Esophagus muscularis mucosa (tissue), 4 donors: ENCODE data around the gene POU2F2. TPM values are rescaled to one million over a fixed set of nuclear protein-coding genes. Genes with fewer than 3 reads are reported as not detected.

Experiments
- DNase-seq: peaks from one replicate; pipeline ENCODE4 v3.0.0-alpha.2; 2017; ENCODE audit errors: extremely low spot score
- H3K27ac ChIP-seq, 4 donors: fragments of 200-600 bp; sonication (generic); replicated peaks in 1 of 4; 1 replicate in 3 of 4; 2 replicates in 1 of 4; pipeline ENCODE4 v1.5.1; 2016 to 2019; ENCODE audit warnings: mild to moderate bottlenecking in 1 of 4
- H3K27me3 ChIP-seq, 4 donors: fragments of 200-600 bp; sonication (generic); one replicate each; pipeline versions ENCODE4 v1.5.1 to v1.6.0; 2016 to 2019
- H3K36me3 ChIP-seq, 4 donors: fragments of 200-600 bp; sonication (generic); one replicate each; pipeline ENCODE4 v1.5.1; 2016 to 2019
- H3K4me1 ChIP-seq, 4 donors: fragments of 200-600 bp; sonication (generic); one replicate each; pipeline ENCODE4 v1.5.1; 2016 to 2019
- H3K4me3 ChIP-seq, 4 donors: fragments of 200-600 bp; sonication (generic); 1 replicate in 2 of 4; 2 replicates in 2 of 4; pipeline ENCODE4 v1.5.1; 2016 to 2019; ENCODE audit warnings: mild to moderate bottlenecking in 4 of 4, moderate library complexity in 1 of 4
- H3K9me3 ChIP-seq, 4 donors: fragments of 200-600 bp; sonication (generic); 1 replicate in 3 of 4; 2 replicates in 1 of 4; pipeline ENCODE4 v1.5.1; 2016 to 2019
- EP300 ChIP-seq: sonication (generic); formaldehyde crosslinking; IDR thresholded peaks from one replicate; pipeline ENCODE4 v1.6.1; 2017; ENCODE audit warnings: antibody characterized with exemption
- POLR2A ChIP-seq: fragments of 450-650 bp; IDR thresholded peaks from one replicate; pipeline ENCODE4 v1.6.1; 2017; ENCODE audit warnings: antibody characterized with exemption, moderate library complexity, mild to moderate bottlenecking, low read depth
- POLR2AphosphoS5 ChIP-seq, 2 donors: sonication (generic); formaldehyde crosslinking; IDR thresholded peaks; one replicate each; pipeline ENCODE4 v1.6.1; 2017; ENCODE audit warnings: antibody characterized with exemption in 2 of 2
- WGBS: methylation state at CpG from one replicate; pipeline ENCODE4 v1.1.5; 2018; 5-methylcytosine and 5-hydroxymethylcytosine counted together
- intact Hi-C: fragments of 100-400 bp; cut with DNase I; formaldehyde crosslinking; loops from one replicate; pipeline ENCODE4 v1.15.1; 2023
- total RNA-seq, 4 donors: library from RNA; depleted of rRNA; stranded (reverse); fragments of >200 nt; gene quantifications; one replicate each; pipeline versions ENCODE4 v1.1.0 to v1.2.1, GENCODE V29; 2016
- TF ChIP-seq, protein P1 (sequence below), 3 experiments: fragments of 200-600 bp in 2 of 3; fragments of 450-650 bp in 1 of 3; sonication (generic) in 2 of 3; IDR thresholded peaks; one replicate each; pipeline ENCODE4 v1.5.1; 2017 to 2019; ENCODE audit warnings: antibody characterized with exemption in 3 of 3, mild to moderate bottlenecking in 2 of 3, moderate library complexity in 1 of 3

Gene POU2F2
- total RNA-seq, 4 donors from 2014 or later: 0.52 to 2.5 (median 1.5) TPM

DNA sequence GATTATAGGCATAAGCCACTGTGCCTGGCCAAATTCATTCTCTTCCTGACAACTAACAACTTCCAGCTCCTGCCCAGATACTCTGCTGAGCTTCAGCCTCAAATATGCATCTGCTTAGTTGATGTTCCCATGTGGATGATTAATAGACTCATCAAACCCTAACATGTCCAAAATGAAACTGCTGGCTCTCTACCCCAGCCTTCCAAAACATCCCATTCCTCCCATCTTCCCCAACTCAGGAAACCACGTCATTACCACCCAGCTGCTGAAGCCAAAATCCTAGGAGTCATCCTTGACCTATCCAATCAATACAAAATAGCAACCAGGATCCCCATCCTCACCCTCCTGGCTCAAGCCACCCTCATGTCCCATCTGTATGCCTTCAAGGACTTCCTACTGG lies 20.9 kb downstream of the POU2F2 start:
- Histone ChIP-seq H3K4me1 (peaks cover 10 to 20% (median 12%) of the 10 kb centered on the region in 4 donors), H3K36me3 (no peaks in the 10 kb centered on the region), H3K9me3 (no peaks in the 10 kb centered on the region), H3K4me3 (no peak overlapping the region), H3K27me3 (peaks cover 0 to 29% (median 3%) of the 10 kb centered on the region in 4 donors), H3K27ac (no peak overlapping the region)
- intact Hi-C loops: no loop called here
- 54% methylated on average over 1 of the region's 1 CpG for WGBS
- DNase-seq: no peak
- no peak for TF ChIP-seq POLR2A

DNA sequence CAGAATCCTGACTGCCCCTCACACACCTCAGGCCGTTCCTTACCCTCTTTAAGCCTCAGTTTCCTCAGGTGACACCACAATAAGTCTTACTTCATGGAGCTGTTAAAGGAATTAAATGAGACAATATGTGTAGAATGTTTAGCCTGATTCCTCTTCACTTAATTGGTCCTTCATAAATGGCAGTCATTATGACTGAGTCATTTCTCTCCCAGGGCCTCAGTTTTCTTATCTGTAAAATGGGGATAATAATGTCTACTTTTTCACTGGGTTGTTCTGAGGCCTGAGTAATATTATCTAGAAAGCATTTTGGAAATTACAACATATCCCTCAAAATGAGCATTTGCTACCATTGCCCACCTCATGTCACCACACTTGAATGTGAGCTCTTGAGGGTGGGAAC lies 21.6 kb downstream of the POU2F2 start:
- intact Hi-C loops: no loop called here
- DNase-seq: no peak
- no peaks in the 10 kb centered on the region for H3K9me3 ChIP-seq
- TF ChIP-seq POLR2A (no peak), EP300 (no peak), POLR2AphosphoS5 (IDR thresholded peaks at IDR 0.05) (no peak)
- TF ChIP-seq, protein P1, sequence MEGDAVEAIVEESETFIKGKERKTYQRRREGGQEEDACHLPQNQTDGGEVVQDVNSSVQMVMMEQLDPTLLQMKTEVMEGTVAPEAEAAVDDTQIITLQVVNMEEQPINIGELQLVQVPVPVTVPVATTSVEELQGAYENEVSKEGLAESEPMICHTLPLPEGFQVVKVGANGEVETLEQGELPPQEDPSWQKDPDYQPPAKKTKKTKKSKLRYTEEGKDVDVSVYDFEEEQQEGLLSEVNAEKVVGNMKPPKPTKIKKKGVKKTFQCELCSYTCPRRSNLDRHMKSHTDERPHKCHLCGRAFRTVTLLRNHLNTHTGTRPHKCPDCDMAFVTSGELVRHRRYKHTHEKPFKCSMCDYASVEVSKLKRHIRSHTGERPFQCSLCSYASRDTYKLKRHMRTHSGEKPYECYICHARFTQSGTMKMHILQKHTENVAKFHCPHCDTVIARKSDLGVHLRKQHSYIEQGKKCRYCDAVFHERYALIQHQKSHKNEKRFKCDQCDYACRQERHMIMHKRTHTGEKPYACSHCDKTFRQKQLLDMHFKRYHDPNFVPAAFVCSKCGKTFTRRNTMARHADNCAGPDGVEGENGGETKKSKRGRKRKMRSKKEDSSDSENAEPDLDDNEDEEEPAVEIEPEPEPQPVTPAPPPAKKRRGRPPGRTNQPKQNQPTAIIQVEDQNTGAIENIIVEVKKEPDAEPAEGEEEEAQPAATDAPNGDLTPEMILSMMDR (IDR thresholded peaks at IDR 0.05): no peak
- no peak overlapping the region for H3K27ac ChIP-seq
- 75% methylated on average over 1 of the region's 1 CpG for WGBS
- H3K36me3 ChIP-seq: no peaks in the 10 kb centered on the region
- H3K4me1 ChIP-seq: peaks cover 10 to 20% (median 12%) of the 10 kb centered on the region in 4 donors
- no peak overlapping the region for H3K4me3 ChIP-seq
- H3K27me3 ChIP-seq: peaks cover 0 to 33% (median 3%) of the 10 kb centered on the region in 4 donors

DNA sequence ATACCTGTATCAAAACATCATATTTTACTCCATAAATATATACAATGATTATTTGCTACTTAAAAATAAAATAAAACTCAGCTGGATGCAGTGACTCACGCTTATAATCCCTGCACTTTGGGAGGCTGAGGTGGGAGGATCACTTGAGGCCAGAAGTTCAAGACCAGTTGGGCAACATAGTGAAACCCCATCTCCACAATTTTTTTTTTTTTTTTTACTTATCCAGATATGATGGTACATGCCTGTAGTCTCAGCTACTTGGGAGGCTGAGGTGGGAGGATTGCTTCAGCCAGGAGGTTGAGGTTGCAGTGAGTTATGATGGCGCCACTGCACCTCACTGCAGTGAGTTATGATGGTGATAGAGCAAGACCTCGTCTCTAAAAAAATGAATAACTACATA lies 22.4 kb downstream of the POU2F2 start:
- 89% methylated on average over 3 of the region's 3 CpGs for WGBS
- no peak overlapping the region for H3K27ac ChIP-seq
- peaks cover 10 to 20% (median 12%) of the 10 kb centered on the region in 4 donors for H3K4me1 ChIP-seq
- H3K4me3 ChIP-seq: no peak overlapping the region
- H3K9me3 ChIP-seq: no peaks in the 10 kb centered on the region
- TF ChIP-seq, protein P1 (IDR thresholded peaks at IDR 0.05): no peak
- TF ChIP-seq POLR2A (no peak), EP300 (no peak), POLR2AphosphoS5 (IDR thresholded peaks at IDR 0.05) (no peak)
- peaks cover 0 to 35% (median 3%) of the 10 kb centered on the region in 4 donors for H3K27me3 ChIP-seq
- DNase-seq: no peak
- intact Hi-C loops: no loop called here
- no peaks in the 10 kb centered on the region for H3K36me3 ChIP-seq

DNA sequence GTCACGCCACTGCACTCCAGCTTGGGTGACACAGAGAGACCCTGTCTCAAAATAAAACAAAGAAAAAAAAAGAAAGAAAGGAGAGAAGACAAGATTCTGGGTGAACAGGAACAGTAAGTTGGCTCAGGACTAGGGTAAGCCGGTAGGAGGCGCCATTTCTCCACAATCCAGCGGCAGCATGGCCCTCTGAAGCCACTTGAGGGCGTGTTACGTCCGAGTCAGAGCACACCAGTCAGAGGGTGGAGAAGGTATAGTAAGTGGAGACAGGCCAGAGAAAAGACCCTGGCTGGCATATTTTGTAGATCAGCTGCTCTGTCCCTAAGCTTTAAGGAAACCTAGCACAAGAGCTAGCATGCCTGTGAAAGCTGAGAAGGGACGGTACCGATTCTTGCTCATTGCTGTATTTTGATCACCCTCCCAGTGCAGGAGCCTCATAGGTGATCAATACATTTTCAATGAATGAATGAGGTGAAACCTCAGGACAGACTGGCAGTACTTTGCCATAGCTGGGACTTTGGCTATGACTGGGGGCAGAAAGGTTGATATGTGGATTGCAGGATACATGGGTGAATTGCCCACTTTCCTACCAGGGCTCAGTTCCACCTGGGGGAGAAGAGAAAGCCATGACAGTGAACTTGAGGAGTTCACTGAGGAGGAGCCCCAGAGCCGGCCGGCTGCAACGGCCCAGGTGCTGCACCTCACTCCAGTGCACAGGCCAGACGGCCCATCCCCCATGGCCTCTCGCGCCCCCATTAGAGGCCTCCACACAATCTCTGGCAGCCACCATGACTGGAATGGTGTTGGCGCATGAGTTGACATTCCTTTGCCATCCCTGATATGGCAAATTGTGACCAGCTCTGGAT lies 23.5 kb downstream of the POU2F2 start:
- DNase-seq: no peak
- 30% methylated on average over 16 of the region's 16 CpGs for WGBS
- intact Hi-C loops: no loop called here

DNA sequence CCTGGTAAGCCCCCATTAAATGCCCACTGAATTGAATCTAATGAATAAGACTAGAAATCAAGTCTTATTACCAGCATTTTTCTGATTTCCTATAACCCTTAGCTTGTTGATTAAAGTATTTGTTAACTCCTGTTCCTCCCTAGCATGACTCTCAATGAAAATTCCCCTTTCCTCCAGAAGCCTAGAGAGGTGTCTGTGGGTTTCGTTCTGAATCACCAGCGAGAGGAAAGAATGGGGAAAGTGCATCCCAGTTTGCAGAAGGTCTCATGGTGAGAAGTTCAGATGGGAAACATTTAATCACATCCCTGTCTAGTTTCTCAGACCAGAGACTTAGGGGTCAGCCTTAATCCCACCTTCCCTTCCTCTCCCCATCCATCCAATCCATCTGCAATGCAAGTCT lies 26.9 kb downstream of the POU2F2 start:
- 69% methylated on average over 2 of the region's 2 CpGs for WGBS
- Histone ChIP-seq H3K4me3 (no peak overlapping the region), H3K9me3 (no peaks in the 10 kb centered on the region), H3K4me1 (peaks cover 0 to 6% (median 3%) of the 10 kb centered on the region in 4 donors), H3K27me3 (peaks cover 0 to 39% (median 3%) of the 10 kb centered on the region in 4 donors), H3K27ac (no peak overlapping the region), H3K36me3 (no peaks in the 10 kb centered on the region)
- no peak for TF ChIP-seq EP300
- no peak for TF ChIP-seq POLR2A
- TF ChIP-seq POLR2AphosphoS5 (IDR thresholded peaks at IDR 0.05): no peak
- TF ChIP-seq, protein P1 (IDR thresholded peaks at IDR 0.05): no peak
- no peak for DNase-seq
- intact Hi-C loops: no loop called here

More for the DNA sequence above, 23.5 kb downstream of the POU2F2 start:
- Histone ChIP-seq H3K4me3 (no peak overlapping the region), H3K4me1 (peaks cover 2 to 11% (median 6%) of the 10 kb centered on the region in 4 donors), H3K36me3 (no peaks in the 10 kb centered on the region), H3K27me3 (peaks cover 0 to 40% (median 3%) of the 10 kb centered on the region in 4 donors), H3K27ac (no peak overlapping the region), H3K9me3 (no peaks in the 10 kb centered on the region)
- TF ChIP-seq POLR2AphosphoS5 (IDR thresholded peaks at IDR 0.05) (peak in 1 of 2 donors; percentile 33), EP300 (no peak)
- TF ChIP-seq, protein P1 (IDR thresholded peaks at IDR 0.05): peak; percentile 79 to 86 (median 84)
